Measurements from ENCODE around the gene SHC2.
"Not testable (repeated sequence)": the region's sequence is repeated elsewhere in the genome, so short reads cannot be mapped to it uniquely, and the experiment has no call there.

The SHC2 gene

DNA sequence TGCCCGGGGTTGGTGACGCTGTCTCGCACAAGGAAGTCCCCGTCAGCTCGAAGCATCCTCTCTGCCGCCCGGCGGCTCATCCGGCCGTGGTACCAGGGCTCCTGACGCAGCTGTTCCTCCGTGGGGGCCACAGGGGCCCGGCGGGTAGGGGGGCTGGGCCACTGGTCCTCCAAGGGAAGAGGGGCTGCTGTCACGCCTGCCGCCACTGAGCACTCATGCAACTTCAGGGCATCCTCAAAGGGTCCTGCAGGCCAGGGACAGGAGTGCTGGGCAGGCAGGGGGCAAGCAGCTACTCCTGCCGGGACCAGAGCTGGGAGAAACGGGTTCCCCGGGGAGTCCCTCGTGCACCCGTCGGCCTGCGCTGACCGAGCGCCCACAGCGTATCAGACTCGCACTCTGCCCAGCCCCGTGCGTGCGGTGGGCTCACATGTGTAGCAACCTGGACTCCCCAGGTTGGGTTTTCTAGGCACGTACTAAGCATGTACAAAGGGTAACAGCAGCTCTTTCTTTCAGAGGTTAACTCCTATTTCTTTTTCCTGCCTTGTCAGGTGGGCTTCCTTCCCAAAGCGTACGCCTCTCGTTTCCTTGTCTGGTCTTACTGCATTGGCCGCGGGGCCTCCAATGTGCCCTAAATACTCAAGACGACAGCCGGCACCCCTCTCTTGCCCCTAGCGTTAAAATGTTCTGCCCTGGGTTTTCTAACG is 38.5 kb downstream of the SHC2 start:
- no peak for DNase-seq

DNA sequence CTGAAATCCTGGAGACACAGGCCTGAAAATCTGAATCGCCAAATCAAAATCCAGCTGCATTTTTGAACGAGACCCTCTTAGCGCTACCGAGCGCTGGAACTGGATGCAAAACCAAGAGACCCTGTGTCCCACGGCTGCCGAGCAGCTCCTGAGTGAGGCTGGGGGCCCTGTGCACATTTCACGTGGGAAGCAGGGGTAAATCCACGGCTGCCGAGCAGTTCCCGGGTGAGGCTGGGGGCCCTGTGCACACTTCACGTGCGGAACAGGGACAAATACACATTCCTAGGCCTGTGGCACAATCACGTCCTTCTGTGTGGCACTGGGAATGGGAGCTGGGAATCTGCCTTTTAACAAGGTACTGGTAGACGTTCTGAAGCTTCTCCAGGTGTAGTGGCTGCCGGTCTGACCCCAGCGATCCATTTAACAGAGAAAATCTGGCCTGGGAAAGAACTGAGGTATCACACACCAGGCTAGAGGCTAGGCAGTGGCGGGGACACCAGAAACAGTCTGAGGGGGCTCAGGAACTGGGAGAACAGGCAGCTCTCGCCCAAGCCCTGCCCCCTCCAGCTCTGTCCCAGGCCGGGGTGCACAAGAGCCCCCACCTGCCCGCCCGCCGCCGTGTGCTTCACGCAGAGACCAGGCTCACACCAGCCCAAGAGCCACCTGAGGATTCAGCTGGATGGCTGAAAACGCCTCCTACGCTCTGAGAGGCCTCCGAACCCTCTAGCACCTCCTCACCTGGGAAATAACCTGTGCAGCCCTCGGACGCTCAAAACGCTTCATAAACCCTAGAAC is 40.9 kb downstream of the SHC2 start:
- no peak for DNase-seq

DNA sequence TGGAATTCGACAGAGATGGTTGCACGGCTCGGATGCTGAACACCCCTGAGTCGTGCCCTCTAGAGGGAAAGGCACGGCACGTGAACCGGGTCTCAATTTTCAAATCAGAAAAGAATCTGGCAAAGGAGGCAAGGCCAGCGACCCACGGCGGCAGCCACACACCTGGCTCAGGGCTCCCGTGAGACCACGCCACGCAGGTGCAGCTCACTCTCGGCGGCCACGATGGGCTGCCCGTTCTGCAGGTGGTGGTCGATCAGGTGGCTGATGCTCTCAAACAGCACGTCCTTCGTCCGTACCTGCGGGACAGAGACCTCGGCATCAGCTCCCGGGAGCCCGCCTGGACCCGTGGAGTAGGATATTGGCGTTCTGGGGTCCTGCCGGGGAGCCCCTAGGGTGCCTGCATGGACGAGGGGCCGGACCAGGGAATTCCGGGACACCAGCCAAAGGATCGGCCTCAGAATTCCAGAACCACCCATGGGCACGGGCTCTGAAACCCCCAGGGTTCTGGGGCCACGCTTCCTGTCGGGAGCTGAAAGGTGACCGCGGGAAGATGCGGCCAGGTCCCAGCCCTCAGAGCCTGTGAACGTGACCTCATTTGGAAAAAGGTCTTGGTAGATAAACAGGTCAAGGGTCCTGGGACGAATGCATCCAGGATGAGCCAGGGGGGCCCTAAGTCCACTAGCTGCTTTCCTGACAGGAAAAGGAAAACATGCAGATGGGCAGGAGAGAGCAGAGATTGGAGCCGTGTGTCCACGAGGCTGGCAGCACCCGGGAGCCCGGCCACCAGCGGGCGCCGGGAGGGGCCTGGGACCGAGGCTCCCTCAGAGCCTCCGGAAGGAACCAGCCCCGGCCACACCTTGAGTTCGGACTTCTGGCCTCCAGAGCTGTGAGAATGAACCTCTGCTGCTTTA is 41.8 kb downstream of the SHC2 start:
- DNase-seq, result no peak

DNA sequence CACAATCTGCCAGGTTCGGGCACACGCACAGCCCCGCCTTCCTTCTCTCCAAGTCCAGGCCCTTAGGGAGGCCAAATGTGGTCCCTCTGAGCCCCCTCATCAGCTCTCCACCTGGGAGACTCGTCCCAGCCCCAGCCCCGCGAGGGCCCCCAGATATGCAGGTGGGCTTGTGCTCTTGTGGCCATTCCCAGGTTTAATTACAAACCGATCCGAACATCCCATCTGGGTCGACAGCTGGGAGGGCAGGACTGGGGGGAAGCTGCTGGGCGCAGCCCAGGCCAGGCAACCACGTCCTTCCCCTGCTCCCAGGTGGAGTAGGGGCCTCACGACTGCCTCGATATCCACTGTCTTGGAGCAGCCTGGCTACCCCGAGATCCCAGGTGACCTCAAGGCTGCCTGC is 44.4 kb downstream of the SHC2 start:
- DNase-seq, result no peak

DNA sequence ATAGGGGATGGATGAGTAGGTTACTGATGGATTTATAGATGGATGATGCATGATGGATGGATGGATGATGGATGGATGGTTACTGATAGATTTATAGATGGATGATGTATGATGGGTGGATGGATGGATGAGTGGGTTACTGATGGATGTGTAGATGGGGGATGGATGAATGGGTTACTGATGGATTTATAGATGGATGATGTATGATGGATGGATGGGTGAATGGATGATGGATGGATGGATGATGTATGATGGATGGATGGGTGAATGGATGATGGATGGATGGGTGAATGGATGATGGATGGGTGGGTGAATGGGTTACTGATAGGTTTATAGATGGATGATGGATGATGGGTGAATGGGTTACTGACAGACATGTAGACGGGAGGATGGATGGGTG is 45.5 kb downstream of the SHC2 start:
- no peak for DNase-seq

DNA sequence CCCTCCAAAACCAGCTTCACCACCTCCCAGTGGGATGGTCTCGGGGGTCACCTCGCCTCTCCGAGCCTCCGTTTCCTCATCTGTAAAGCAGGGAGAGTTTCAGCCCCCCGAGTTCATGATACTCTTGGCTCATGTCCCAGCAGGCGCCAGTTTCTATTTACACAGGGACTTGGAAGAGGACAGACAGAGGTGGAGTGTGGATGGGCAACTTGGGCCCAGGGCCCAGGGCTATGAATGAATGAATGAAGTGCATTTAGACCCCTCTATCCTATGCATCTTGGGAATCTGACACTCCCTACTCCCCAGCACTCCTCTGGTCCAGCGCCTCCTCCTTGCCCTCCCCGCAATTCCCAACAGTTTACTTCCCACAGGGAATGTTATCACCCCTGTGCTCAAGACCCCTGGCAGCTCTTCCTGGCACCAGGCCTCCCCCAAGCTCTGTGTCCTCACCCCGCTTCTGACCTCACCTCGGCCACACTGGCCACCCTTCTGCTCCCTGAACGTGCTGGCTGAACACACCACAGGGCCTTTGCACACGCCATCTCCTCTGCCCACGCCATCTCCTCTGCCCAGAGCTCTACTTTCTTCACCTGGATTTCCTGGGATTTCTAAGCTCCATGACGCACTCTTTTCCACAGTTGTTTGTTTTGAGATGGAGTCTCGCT is 46.9 kb downstream of the SHC2 start:
- DNase-seq, result no peak

DNA sequence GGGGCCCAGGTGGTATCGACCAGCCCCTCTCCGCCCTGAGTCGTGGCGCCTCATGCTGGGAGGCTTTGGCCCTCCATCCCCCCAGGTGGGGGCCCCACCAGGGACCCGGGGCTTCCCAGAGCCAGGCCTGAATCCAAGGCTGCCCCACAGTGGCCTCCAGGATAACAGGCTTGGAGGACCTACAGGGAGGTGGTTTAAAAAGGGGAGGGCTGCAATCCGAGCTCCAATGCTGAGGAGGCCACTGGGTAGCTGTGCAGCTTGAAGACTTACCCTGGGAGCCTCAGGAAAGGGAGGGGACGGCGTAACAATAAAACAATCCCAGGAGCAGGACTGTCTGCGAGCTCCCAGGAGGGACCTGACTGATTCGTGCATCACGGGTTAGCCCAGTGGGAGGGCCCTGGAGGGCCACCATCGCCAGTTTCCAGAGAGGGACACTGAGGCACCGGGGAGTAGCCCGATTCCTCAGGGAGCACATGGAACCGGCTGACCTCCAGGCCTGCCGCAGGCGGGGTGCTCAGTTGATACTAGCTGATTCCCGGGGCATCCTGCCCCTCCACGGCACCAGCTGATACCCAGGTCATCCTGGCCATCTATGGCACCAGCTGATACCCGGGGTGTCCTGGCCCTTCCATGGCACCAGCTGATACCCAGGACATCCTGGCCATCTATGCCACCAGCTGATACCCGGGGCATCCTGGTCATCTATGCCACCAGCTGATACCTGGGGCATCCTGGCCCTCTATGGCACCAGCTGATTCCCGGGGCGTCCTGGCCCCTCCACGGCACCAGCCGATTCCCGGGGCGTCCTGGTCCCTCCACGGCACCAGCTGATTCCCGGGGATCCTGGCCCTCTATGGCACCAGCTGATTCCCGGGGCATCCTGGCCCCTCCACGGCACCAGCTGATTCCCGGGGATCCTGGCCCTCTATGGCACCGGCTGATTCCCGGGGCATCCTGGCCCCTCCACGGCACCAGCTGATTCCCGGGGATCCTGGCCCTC is 48.2 kb downstream of the SHC2 start:
- DNase-seq, result peak; percentile 17

DNA sequence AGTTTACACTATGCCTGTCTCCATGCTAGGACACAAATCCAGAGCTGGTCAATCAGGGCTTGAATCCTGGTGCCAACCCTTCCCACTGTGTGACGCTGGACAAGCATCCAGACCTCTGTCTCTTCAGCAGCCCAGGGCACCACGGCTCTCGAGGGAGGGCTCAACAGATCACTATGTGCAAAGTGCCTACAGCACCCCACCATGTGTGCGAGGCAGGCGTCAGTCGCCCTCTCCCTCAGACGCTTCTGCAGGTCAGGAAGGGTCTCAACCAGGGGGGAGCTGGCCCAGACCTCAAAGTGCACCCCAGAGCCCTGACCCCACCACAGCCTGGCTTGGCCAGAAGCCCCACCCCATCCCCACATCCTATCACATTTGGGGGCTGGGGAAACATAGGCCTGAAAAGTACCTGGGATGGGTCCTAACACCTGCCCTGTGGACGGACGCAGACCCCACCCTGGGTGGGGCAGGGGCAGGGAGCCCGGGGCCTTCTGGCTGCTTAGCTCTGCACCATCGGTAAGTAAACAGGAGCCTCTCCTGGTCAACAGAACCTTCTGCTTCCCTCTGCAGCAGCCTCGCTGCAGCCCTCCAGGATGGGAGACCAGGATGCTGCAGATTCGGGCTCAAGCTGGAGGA is 49.0 kb downstream of the SHC2 start:
- DNase-seq, result no peak

DNA sequence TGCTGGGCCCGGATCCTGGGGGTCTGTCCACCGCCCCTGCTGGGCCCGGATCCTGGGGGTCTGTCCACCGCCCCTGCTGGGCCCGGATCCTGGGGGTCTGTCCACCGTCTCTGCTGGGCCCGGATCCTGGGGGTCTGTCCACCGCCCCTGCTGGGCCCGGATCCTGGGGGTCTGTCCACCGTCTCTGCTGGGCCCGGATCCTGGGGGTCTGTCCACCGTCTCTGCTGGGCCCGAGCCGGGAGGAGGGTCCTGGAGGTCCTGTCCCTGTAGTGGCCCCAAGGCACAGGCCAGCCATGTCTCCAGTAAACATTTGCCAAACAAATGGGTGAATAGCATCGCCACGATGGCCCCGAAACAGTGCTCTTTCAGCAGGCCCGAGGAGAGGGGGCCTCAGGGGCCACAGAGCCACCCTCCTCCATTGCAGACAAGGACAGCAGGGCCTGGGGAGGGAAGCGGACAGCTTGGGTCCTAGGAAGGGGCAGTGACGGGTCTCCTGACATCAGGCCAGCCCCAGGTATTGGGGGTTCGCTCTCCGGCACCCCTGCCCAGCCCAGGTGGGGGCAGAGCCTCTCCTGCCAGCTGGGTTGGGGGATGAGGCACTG is 49.6 kb downstream of the SHC2 start:
- DNase-seq, result not testable (repeated sequence)

DNA sequence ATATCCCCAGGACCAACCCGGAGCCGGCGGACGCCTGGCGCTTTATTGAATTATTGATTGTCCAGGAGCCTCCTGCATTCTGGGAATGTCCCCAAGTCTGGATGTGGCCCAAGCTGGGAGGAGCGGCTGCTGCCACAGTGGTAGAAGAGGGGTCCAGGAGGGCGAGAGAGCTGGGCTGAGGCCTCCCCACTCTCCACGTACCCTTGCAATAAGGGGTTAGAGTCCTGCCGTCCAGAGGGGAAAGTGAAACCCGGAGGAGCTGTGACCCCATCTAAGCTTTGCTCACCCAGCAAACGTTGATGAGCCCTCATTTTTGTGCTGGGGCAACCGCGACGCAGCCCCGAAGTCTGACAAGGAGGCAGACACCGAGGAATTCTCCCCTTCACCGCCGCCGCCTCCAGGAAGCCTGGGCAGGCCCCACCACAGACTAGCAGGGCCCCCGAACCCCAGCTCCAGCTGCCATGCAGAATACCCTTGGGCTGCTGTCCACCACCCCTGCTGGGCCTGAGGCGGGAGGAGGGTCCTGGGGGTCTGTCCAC is 50.5 kb downstream of the SHC2 start:
- DNase-seq, result no peak

DNA sequence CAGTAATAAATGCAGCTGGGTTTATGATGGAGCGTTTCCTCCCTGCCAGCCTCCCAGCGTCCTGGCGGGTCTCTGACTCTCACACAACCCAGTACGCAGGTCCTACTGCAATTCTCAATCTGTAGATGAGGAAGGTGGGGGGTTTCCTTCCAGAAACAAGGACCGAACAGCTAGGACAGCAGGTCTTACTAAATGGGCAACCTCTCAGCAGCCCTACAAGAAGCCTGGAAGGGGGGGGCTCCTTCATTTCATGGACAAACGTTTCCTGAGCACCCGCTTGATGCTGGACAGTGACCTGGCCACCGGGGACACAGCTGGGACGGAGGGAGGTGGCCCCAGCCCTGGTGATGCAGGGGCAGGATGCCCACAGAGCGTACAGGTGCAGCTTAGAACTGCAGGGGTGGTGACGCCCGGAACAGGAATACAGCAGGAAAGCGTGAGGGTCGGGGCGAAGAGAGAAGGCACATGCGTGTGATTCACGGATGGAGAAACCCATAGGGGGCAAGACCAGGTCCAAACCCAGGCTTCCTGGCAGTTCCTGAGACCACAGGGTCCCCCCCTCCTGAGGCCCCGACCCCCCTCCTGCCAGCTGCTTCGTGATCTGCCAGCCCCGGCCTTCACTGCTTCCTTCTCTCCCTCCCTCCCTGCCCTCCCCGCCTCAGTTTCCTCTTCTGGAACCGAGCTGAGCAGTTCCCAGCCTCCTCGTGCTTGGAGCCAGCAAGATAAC is 51.2 kb downstream of the SHC2 start:
- DNase-seq, result no peak

DNA sequence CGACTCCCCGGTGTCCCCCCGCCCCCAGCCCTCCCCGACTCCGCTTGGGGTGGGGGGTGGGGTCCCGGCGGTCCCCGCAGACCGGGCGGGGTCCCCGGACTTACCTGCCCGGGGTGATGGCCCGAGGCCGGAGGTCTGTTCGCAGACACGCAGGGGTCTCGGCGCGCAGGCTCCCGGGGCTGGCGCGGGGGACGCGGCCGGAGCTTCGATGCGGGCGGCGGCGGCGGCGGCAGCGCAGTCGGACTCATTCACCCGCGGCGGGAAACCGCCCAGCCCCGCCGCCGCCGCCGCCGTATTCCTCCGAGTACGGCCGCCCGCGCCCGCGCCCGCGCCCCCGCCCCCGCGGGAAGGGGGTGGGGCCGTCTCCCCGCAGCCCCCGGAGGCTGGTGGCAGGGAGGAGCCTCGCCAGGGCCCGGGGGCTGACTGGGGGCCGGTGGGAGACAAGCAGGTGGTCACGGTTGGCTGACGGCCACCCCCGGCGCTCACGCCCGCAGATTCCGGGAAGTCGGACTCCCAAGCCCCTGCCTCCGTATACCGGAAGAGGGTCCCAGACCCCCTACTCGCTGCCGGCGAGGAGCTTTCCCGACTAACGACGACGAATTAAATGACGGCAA is 51.8 kb downstream of the SHC2 start, which contains the start of gene C2CD4C:
C2CD4C (minus strand) TSS at position 246 of the 614 bp plus-strand sequence. CDS start 786 bp downstream, outside the sequence.
- no peak for DNase-seq

DNA sequence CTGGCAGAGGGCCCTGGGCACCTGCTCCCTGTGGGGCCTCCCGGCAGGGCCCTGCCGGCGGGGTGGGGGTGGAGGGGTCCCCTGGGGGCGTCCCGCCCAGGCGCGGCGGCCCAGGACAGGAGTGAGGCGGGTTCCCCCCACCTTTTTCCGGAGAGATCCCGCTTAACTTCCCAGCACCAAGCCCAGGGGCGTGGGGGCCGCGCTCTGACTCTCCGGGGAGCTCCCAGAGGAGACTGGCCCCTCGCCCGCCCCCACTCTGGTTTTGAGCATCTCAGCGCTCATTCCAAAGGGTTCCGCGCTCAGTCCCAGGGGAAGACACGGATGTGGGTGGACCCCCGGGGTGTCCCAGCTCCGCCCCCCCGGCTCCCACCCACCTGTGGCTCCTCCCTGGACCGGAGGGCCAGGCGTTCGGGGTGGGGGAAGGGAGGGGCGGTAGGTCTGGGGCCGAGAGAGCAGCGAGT is 52.4 kb downstream of the SHC2 start:
- DNase-seq, result no peak

DNA sequence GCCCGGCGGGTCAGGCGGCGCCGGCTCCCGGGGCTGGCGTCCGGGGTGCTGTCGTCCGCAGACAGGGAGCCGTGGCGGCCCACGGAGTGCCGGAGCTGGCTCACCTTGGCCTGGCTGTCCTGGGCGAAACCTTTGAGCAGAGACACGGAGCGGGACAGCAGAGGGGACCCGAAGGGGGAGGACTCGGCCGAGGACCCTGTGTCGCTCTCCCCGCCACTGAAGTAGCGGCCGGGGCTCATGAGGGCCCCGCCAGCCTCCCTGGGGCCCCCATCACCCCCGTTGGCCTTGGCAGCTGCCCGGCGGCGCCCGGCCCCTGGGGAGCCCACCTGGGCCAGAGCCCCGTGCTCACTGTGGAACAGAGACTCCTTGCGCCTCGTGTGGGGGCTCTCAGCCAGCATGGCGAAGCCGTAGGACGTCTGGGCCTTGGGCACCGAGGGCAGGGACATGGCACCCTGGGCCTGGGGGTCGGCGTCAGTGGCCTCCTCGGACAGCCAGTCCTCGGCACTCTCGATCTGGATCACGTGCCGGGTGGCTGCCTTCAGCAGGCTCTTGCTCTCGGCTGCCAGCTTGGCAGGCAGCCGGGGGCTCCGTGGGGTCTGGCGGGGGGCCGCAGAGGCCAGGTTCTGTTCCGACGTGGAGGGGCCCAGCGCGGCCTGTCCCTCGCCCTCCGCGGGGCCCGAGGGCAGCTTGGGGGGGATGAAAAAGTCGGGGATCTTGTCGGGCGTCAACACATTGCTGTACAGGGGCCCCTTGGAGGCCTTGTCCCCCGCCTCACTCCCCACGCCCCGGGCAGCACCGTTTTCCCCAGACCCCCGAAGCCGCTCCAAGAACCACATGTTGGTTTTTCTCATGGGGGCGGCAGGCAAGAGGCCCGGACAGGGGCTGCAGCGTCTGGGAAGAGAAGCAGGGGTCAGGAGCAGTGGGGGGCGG is 53.1 kb downstream of the SHC2 start:
- no peak for DNase-seq

DNA sequence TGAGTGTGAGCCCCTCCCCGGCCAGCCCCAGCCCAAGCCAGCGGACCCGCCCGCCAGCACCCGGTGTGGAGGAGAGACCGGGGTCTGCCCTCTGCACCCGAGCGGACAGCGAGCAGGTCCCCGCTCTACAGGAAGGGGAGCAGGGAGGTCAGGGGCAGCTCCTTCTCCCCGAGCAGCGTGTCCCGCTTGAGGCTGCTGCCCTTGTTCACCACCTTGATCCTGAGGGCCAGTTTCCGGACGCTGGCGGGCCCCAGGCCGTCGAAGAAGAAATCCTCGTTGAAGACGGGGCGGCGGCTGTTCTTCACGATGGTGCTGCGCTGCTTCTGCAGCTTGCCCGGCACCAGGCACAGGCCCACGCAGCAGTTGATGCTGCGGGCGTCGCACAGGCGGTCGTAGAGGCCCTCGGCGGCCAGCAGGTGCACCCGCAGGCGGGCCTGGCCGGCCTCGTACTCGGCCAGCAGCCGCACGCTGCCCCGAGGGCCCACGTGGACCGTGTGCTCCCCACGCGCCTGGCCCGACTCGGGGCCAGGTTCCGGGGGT is 53.8 kb downstream of the SHC2 start:
- DNase-seq, result no peak

DNA sequence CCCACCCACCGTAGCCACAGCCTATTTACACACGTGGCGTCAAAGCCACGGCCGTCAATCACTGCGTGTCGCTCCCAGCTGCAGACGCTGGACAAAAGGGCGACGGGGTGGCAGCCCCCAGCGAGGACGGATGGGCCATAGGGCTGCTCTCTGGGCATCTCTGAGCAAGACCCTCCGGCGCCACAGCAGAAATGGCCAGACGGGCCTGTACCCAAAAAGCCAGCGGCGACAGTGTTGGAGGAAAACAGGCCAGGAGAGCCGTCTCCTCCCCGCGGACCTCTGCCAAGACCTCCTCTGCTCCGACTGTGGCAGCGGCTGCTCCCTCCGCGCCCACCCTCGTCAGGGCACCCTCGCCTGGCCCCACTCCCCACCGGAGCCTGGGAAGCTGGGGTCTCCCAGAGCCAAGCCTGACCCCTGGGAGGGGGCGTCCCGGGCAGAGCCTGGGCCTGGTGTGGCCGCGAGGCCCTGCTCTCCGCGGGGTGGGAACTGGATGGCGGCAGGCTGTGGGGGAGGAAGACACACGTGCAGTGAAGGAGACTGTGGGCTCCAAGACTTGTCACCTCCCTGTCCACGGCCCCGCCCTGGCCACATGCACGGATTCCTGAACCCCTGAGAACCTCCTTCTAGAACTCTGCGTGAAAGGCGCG is 54.6 kb downstream of the SHC2 start:
- no peak for DNase-seq
